Smooth muscle cell (in vitro differentiated cells): Measurements from ENCODE around the gene ANGEL1. TPM values are rescaled to one million over a fixed set of nuclear protein-coding genes. Genes with fewer than 3 reads are reported as not detected.

Experiments used
- DNase-seq: peaks from one replicate; lab custom pipeline; 2025; ENCODE audit not compliant: unreplicated experiment; lab: John Stamatoyannopoulos, UW
- H2AFZ ChIP-seq: fragments of 200-600 bp; sonication (generic); 2 replicates; pipeline ENCODE4 v1.6.0; 2016; ENCODE audit warnings: antibody characterized with exemption, low read depth, mild to moderate bottlenecking
- H3F3A ChIP-seq: fragments of 200-600 bp; sonication (generic); 2 replicates; pipeline ENCODE4 v1.6.0; 2017; ENCODE audit warnings: antibody characterized with exemption, low read depth
- H3K27ac ChIP-seq: fragments of 200-600 bp; sonication (generic); 2 replicates; pipeline ENCODE4 v1.5.1; 2016; ENCODE audit warnings: low read depth, mild to moderate bottlenecking
- H3K27me3 ChIP-seq: fragments of 200-600 bp; sonication (generic); 2 replicates; pipeline ENCODE4 v1.6.1; 2016; ENCODE audit warnings: low read depth, mild to moderate bottlenecking
- H3K36me3 ChIP-seq: fragments of 200-600 bp; sonication (generic); 2 replicates; pipeline ENCODE4 v1.5.1; 2016; ENCODE audit warnings: low read depth
- H3K4me1 ChIP-seq: fragments of 200-600 bp; sonication (generic); 2 replicates; pipeline ENCODE4 v1.5.1; 2016; ENCODE audit warnings: low read depth
- H3K4me2 ChIP-seq: fragments of 200-600 bp; sonication (generic); 2 replicates; pipeline ENCODE4 v1.6.0; 2016; ENCODE audit warnings: mild to moderate bottlenecking
- H3K4me3 ChIP-seq: fragments of 200-600 bp; sonication (generic); 2 replicates; pipeline ENCODE4 v1.5.1; 2016; ENCODE audit warnings: mild to moderate bottlenecking
- H3K79me2 ChIP-seq: fragments of 200-600 bp; sonication (generic); 2 replicates; pipeline ENCODE4 v1.6.0; 2016; ENCODE audit warnings: low read depth, mild to moderate bottlenecking
- H3K9ac ChIP-seq: fragments of 200-600 bp; sonication (generic); 2 replicates; pipeline ENCODE4 v1.6.0; 2016; ENCODE audit warnings: low read depth
- H3K9me3 ChIP-seq: fragments of 200-600 bp; sonication (generic); replicated peaks from 2 replicates; pipeline ENCODE4 v1.5.1; 2016; ENCODE audit warnings: low read depth
- H4K20me1 ChIP-seq: fragments of 200-600 bp; sonication (generic); 2 replicates; pipeline ENCODE4 v1.6.0; 2016; ENCODE audit warnings: low read depth
- CTCF ChIP-seq: fragments of 200-600 bp; sonication (generic); IDR thresholded peaks from 2 replicates; pipeline ENCODE4 v1.5.1; 2017; ENCODE audit warnings: borderline replicate concordance, mild to moderate bottlenecking, antibody characterized with exemption; ENCODE audit not compliant: insufficient read depth, poor library complexity, severe bottlenecking
- WGBS: methylation state at CpG from one replicate; pipeline ENCODE4 v1.1.7; 2016; ENCODE audit warnings: low lambda C conversion rate; 5-methylcytosine and 5-hydroxymethylcytosine counted together
- polyA plus RNA-seq: library from polyadenylated mRNA; unstranded; fragments of >200 nt; fragmentation: Nextera tagmentation; extraction: Ambion mirVana; gene quantifications from 2 replicates; pipeline ENCODE4 v1.2.1, GENCODE V29; 2016
- total RNA-seq: library from RNA; depleted of rRNA; stranded (reverse); fragments of >200 nt; gene quantifications from 2 replicates; pipeline ENCODE4 v1.2.3, GENCODE V29; 2014

The ANGEL1 gene
- total and polyA plus RNA-seq, 2 experiments from 2014 or later = 8.4 to 20.4 TPM

GRCh38 chr14:76829013-76829365 lies 16.3 kb upstream of the ANGEL1 start:
- Histone ChIP-seq H4K20me1 (no peaks in the 10 kb centered on the region), H3K9me3 (no peaks in the 10 kb centered on the region), H3K9ac (no peak overlapping the region), H3K36me3 (no peaks in the 10 kb centered on the region), H2AFZ (no peak overlapping the region), H3K27me3 (no peaks in the 10 kb centered on the region), H3K4me1 (peaks cover 9% of the 10 kb centered on the region), H3K27ac (no peak overlapping the region), H3F3A (no peaks in the 10 kb centered on the region), H3K4me3 (no peak overlapping the region), H3K4me2 (no peak overlapping the region), H3K79me2 (no peaks in the 10 kb centered on the region)
- 60% methylated on average over 3 of the region's 3 CpGs for WGBS
- TF ChIP-seq CTCF = no peak
- DNase-seq = no peak

GRCh38 chr14:76828339-76829012 lies 15.8 kb upstream of the ANGEL1 start:
- H3K27ac ChIP-seq = no peak overlapping the region
- no peaks in the 10 kb centered on the region for H3K79me2 ChIP-seq
- H2AFZ ChIP-seq = no peak overlapping the region
- H3K4me3 ChIP-seq = no peak overlapping the region
- no peak for TF ChIP-seq CTCF
- no peaks in the 10 kb centered on the region for H3K36me3 ChIP-seq
- no peak for DNase-seq
- peaks cover 9% of the 10 kb centered on the region for H3K4me1 ChIP-seq
- no peaks in the 10 kb centered on the region for H3K27me3 ChIP-seq
- no peak overlapping the region for H3K9ac ChIP-seq
- H4K20me1 ChIP-seq = no peaks in the 10 kb centered on the region
- no peaks in the 10 kb centered on the region for H3K9me3 ChIP-seq
- 83% methylated on average over 17 of the region's 17 CpGs for WGBS
- no peak overlapping the region for H3K4me2 ChIP-seq
- H3F3A ChIP-seq = no peaks in the 10 kb centered on the region

GRCh38 chr14:76827696-76828296 lies 15.1 kb upstream of the ANGEL1 start:
- DNase-seq = no peak

More at GRCh38 chr14:76827696-76828296, 15.1 kb upstream of the ANGEL1 start:
- Histone ChIP-seq H3F3A (no peaks in the 10 kb centered on the region), H4K20me1 (no peaks in the 10 kb centered on the region), H3K9ac (no peak overlapping the region), H3K4me1 (peaks cover 9% of the 10 kb centered on the region), H3K9me3 (no peaks in the 10 kb centered on the region), H3K4me3 (no peak overlapping the region), H3K4me2 (no peak overlapping the region), H3K36me3 (no peaks in the 10 kb centered on the region), H3K79me2 (no peaks in the 10 kb centered on the region), H3K27ac (no peak overlapping the region), H3K27me3 (no peaks in the 10 kb centered on the region), H2AFZ (no peak overlapping the region)
- 93% methylated on average over 9 of the region's 9 CpGs for WGBS
- no peak for TF ChIP-seq CTCF
